ENCODE measurements around the gene MRO.
A peak's percentile ranks its signal among the peaks of the same experiment; 100 is the strongest.
"Not testable (repeated sequence)": the region's sequence is repeated elsewhere in the genome, so short reads cannot be mapped to it uniquely, and the experiment has no call there.

The MRO gene

GRCh38 chr18:50833496-50833895 is 13.7 kb upstream of the MRO start:
- not testable (repeated sequence) for DNase-seq

GRCh38 chr18:50832754-50833153 is 12.9 kb upstream of the MRO start:
- DNase-seq: no peak

DNA sequence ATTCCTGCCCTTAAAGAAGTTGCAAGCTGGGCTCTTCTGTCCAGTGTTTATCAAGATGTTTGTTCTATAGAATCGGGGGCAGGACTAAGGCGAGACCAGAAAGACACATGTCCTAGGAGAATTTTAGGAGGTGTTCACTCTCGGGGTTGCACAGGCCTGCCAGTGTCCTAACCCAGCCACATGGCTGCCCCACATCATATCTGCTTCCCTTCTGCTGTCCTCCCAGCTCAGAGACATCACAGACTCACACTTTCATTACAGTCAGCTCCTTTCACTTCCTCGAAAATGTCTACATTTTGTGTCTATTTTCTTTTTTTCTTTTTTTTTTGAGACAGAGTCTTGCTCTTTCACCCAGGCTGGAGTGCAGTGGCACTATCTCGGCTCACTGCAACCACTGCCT is 10.7 kb upstream of the MRO start:
- no peak for DNase-seq

GRCh38 chr18:50829644-50830043 is 9.8 kb upstream of the MRO start:
- DNase-seq: no peak

DNA sequence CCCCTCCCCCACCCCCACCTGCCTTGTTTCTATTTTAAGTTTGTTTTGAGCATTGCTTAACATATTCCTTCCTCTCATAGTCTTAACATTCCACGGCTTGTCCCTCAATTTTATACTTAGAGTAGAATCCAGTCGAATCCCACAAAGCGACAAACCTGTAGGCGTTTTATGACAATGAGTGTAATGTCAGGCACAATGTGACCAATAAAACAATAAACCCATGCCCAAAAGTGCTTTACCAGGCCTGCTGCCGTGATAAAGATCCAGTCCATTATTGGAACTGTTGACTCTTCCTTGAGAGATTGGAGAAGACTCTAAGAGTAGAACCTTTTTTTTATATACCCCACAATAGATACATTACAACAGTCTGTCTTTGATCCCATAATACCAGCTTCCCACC is 6.2 kb upstream of the MRO start:
- no peak for DNase-seq

DNA sequence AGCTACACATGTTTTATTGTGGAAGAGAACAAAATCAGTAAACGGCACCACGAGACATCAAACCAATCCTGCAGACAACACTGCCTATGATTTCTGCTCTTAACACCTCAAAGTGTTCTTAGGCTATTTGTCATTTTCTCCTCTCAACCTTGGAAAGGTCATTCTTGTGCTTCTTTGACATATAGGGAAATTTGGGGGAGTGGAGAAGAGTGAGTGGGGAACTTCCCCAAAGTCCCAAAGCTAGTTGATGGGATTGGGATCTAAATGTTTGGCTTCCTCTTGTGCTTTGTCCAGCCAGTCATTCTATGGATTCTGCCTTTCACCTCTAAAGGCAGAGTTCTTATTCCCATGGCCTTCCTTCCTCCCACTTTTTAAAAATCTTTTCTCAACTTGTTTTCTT is 5.8 kb upstream of the MRO start:
- no peak for DNase-seq

- DNase-seq: no peak
Measured at GRCh38 chr18:50822756-50823155, 2.9 kb upstream of the MRO start.

DNA sequence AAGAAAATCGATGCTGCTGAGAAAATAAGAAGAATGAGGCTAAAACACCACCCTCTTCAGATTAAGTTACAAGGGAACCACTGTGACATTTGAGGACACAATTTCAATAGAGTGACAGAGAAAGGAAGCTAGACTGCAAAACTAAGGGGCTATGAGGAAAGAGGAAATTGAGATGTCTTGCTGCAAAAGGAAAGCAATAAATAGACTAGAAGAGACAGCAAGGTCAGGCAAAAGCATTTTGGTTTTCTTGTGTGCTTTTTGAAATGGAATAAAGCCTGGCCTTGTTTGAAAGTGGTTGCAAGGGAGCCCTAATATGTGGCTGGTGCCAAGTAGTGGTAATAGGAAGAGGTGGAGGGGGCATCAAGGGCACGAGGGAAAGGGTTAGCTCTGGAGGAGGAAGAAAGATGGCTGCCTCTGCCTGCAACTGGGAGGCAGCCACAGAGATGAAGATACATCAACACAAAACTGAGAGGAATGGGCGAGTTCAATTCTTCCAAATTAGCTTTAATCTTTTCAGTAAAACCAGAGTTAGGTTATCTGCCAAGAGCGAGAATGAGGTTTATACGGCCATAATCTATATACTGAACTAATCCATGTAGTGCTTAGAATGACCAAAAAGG is 1.2 kb upstream of the MRO start:
- DNase-seq: no peak

DNA sequence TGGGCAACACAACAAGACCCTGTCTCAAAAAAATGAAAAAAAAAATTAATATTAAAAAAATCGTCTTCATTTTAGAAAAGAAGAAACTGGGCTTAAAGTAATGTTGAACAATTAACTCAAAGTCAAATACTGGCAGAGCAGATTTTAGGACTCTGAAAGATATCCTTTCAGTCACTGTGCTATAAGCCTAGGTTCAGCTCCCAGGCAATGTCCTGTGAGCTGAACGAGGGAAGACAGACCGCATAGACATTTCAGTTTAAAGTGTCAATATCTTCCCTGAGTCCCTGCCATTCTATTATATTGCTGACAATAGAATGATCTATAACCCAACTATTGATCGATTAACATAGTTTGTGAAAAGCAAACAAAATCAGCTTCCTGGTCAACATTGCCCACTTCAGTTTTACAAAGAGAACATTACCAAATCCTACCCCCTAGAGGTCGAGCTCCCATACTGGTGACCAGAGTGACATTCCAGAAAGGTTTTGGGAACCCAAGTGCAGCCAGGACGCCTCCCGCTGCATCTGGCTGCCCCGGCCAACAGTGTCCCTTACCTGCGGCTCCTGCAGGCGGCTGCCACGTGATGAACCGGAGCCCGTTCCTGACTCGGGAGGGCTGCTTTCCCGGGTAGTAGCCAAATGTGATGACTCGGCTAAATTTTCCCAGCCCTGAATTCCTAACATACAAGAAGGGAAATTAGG is 639 bp downstream of the MRO start:
- DNase-seq: peak; percentile 22

DNA sequence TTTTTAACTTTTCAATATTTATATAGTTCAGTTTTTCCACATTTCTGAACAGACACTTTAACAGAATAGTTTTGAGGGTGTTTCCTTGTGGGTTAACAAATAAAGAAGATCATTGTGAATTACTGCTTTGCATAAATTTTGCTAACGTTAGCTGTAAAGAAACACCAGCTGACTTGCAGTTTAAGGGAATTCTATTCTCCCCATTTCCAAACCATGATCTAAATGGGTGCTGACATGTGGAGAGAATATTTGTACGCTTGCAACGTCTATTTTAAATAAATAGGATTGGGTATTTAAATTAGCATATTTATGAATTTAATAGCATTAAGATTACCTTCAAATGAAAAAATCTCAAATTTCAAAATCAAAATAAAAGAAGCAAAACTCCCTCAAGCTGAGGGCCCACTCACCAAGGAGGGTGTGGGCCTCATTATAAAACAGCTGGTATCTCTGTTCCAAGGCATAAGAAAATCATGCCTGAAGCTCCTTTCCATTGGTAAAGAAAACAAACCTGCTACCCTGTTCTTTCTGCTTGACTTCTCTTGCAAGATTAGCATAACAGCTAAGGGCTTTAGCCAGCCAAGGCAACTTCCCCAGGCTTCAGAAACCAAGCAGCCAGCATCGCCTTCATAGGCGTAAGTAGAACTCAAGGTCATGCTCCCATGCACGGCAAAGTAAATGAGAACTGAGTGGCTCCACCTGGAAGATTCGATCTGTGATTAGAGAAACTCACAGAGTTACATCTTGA is 3.2 kb downstream of the MRO start:
- no peak for DNase-seq

DNA sequence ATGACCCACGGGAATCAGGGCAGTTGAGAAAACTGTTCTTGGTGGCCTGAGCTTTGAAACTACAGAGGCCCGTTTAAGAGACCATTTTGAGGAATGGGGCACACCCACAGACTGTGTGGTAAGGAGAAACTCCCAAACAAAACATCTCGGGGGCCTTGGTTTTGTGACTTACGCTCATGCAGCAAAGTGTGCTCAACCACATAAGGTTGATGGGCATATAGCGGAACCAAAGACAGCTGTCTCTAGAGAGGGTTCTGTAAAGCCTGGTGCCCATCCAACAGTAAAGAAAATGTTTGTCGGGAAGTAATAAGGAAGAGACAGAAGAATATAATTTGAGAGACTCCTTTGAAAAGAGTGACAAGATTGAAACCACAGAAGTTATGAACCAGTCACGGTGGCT is 5.4 kb downstream of the MRO start:
- DNase-seq: no peak

- DNase-seq: no peak
Measured at GRCh38 chr18:50813353-50813752, 6.5 kb downstream of the MRO start.

DNA sequence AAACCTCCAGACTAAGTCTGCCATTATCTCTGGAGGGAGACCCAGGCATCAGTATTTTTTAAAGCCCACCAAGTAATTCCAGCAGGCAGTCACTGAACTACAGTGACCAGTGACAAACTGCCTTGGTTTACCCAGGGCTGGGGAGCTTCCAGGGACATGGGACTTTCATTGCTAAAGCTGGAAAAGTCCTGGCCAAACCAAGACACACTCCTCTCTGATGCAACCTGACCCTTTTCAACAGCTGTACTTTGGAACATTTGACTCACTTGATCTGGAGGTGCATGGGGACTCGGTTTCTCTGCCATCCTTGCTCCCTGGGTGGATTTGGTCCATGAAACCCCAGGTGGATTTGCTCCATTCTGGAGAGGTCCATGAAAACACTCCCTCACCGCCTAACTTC is 7.0 kb downstream of the MRO start:
- no peak for DNase-seq

GRCh38 chr18:50807176-50807575 is 12.6 kb downstream of the MRO start:
- no peak for DNase-seq

DNA sequence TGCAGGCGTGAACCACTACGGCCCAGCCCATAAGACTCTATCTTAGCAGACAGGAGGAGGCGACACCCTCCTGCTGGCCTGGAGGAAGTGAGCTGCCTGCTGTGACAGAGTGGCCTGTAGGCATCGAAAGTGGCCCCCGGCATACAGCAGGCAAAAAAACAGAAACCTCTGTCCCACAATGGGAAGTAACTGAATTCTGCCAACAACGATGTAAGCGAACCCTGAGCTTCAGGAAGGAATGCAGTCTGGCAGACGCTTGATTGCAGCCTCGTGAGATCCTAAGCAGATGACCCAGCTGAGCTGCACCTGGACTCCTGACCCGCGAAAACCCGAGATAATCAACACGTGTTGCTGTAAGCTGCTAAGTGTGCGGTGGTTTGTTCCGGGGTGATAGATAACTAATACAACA is 13.6 kb downstream of the MRO start:
- DNase-seq: no peak

DNA sequence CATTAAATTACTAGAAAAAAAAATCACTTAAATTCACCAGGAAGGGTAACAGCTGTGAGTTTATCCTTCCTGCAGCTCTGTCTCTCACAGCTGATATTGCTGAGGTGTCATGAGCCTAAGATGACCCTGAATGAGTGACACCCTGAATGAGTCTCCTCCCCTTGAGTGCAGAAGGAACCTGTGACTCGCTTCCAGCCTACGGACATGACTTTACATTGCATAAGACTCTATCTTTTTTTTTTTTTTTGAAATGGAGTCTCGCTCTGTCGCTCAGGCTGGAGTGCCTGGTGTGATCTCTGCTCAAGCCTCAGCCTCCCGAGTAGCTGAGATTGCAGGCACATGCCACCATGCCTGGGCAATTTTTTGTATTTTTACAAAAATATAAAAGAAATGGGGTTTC is 14.1 kb downstream of the MRO start:
- DNase-seq: no peak

GRCh38 chr18:50803592-50803991 is 16.2 kb downstream of the MRO start:
- DNase-seq: no peak

GRCh38 chr18:50802141-50802540 is 17.7 kb downstream of the MRO start:
- no peak for DNase-seq

GRCh38 chr18:50797142-50797541 is 22.7 kb downstream of the MRO start:
- DNase-seq: no peak

GRCh38 chr18:50796495-50796894 is 23.3 kb downstream of the MRO start:
- no peak for DNase-seq

DNA sequence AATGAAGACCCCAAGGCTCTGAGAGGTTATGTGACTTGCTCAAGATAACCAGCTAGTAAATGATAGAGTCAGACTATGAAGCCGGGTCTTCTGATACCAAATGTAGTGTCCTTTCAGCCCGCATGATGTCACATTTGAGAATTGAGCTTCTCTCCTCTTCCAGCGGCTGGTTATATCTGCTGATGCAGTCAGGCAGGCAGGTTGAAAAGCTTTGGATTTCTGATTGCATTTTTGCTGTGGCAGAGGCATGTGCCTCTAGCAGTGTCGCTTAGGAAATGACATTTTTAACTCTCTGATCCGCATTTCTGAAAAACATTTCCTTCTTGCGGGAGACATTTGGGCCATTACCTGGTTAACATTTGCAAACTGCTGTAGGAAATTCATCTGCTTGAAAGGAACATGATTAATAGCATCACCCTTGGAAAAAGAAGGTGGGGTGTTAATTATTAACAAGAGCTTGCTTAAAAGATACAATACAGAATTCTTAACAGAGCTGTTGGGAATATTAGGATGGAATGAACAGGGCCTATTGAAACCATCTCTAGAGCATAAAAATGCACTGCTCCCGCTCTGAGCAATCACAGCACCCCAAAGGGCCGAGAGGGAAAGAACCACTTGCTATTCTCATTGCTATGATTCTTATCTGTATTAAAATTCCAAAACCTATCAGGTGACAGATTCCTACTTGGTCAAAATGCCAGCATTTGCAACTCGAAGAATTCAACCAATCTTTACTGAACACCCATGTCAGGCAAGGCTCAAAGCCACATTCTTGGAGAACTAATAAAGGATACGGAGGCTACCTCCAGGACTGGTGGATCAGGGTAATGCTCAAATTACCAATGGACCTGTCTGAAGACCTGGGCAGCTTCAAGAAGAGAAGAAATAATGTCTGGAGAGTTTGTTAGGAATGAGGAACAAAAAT is 25.9 kb downstream of the MRO start:
- no peak for DNase-seq

DNA sequence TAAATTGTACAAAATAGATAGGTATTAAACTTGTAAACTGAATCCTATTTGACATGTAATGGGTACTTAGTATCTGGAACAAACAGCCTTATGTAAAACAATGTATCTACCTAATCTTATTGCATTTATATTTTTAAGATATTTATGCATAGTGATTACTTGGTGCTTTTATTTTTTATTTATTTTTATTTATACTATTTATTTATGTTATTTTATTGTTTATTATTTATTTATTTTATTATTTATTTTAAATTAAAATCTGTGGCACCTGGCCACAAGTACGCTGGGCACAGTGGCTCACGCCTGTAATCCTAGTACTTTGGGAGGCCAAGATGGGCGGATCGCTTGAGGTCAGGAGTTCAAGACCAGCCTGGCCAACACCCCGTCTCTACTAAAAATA is 26.9 kb downstream of the MRO start:
- no peak for DNase-seq

Measured in fibroblast of skin of back (primary cell).